OCI-LY3 (cell line): ENCODE data around the gene CMTM4.

Source experiments
- EZH2phosphoT487 ChIP-seq: fragments of 200-600 bp; shearing (Covaris generic); IDR thresholded peaks from 2 replicates; pipeline ENCODE4 v1.6.1; 2018; ENCODE audit warnings: antibody characterized with exemption, mixed run types, low read depth
- TF ChIP-seq, protein P1 (sequence below): fragments of 200-600, 300-600 bp; sonication (generic); IDR thresholded peaks from 2 replicates; pipeline ENCODE4 v1.5.1; 2014; ENCODE audit warnings: antibody characterized with exemption, low read length, low read depth

DNA sequence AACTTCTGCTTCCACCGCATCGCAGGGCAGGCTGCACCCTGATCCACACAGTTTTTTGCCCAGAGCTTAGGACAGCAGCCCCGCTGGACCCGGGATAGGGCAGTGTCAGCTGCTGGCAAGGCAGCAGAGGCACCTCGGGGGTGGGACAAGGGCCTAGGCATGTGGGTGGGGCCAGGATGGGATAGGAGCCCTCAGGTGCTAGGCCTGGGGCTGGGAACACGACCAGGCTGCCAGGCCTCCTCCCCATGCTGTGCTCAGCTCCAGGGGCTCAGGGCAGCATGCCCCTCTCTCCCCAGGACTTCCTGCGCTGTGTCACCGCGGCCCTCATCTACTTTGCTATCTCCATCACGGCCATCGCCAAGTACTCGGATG, 87.4 kb downstream of the CMTM4 start:
- TF ChIP-seq, protein P1, sequence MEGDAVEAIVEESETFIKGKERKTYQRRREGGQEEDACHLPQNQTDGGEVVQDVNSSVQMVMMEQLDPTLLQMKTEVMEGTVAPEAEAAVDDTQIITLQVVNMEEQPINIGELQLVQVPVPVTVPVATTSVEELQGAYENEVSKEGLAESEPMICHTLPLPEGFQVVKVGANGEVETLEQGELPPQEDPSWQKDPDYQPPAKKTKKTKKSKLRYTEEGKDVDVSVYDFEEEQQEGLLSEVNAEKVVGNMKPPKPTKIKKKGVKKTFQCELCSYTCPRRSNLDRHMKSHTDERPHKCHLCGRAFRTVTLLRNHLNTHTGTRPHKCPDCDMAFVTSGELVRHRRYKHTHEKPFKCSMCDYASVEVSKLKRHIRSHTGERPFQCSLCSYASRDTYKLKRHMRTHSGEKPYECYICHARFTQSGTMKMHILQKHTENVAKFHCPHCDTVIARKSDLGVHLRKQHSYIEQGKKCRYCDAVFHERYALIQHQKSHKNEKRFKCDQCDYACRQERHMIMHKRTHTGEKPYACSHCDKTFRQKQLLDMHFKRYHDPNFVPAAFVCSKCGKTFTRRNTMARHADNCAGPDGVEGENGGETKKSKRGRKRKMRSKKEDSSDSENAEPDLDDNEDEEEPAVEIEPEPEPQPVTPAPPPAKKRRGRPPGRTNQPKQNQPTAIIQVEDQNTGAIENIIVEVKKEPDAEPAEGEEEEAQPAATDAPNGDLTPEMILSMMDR = no peak
- TF ChIP-seq EZH2phosphoT487 = no peak
